Aorta (tissue), 5 donors: ENCODE results near the gene DYNC1I1. TPM values are rescaled to one million over a fixed set of nuclear protein-coding genes. Genes with fewer than 3 reads are reported as not detected.

ENCODE experiments used
- ATAC-seq: fragments of 200-7000 bp; cut with Tn5 transposase; one replicate; pipeline ENCODE4 v1.9.1; 2022; ENCODE audit warnings: moderate library complexity; ENCODE audit not compliant: low FRiP score
- DNase-seq, 2 donors: peaks; one replicate each; pipeline ENCODE4 v3.0.0-alpha.2; 2020
- H3K27ac ChIP-seq, 2 donors: one replicate each; pipeline ENCODE4 v1.5.1; 2013; ENCODE audit warnings: low read length in 2 of 2, mild to moderate bottlenecking in 2 of 2, moderate library complexity in 2 of 2, control low read depth in 1 of 2, inconsistent platforms in 1 of 2, low read depth in 1 of 2
- H3K27me3 ChIP-seq, 2 donors: one replicate each; pipeline ENCODE4 v1.6.1; 2013; ENCODE audit warnings: control low read depth in 1 of 2, low read length in 1 of 2, mild to moderate bottlenecking in 1 of 2, moderate library complexity in 1 of 2; ENCODE audit not compliant: insufficient read depth in 2 of 2, control insufficient read depth in 1 of 2
- H3K36me3 ChIP-seq, 2 donors: one replicate each; pipeline ENCODE4 v1.6.1; 2013; ENCODE audit warnings: control low read depth in 1 of 2, low read length in 1 of 2, mild to moderate bottlenecking in 1 of 2; ENCODE audit not compliant: insufficient read depth in 2 of 2, control insufficient read depth in 1 of 2
- H3K4me1 ChIP-seq, 2 donors: one replicate each; pipeline ENCODE4 v1.6.1; 2013; ENCODE audit warnings: low read length in 2 of 2, control low read depth in 1 of 2, mild to moderate bottlenecking in 1 of 2, moderate library complexity in 1 of 2; ENCODE audit not compliant: insufficient read depth in 2 of 2, control insufficient read depth in 1 of 2
- H3K4me3 ChIP-seq, 2 donors: one replicate each; pipeline ENCODE4 v1.5.1; 2013; ENCODE audit warnings: low read length in 2 of 2, control low read depth in 1 of 2, mild to moderate bottlenecking in 1 of 2
- H3K9me3 ChIP-seq: one replicate; pipeline ENCODE4 v1.6.1; 2013; ENCODE audit warnings: mild to moderate bottlenecking, low read length; ENCODE audit not compliant: control insufficient read depth
- WGBS, 2 donors: extraction: QIAGEN DNeasy Blood & Tissue Kit; methylation state at CpG; one replicate each; pipeline ENCODE4 v1.1.7; 2013; 5-methylcytosine and 5-hydroxymethylcytosine counted together
- intact Hi-C, 2 donors: fragments of 100-400 bp; cut with DNase I; formaldehyde crosslinking; loops; one replicate each; pipeline versions ENCODE4 v1.14.2 to v1.15.0; 2022
- polyA plus RNA-seq, 2 donors: library from polyadenylated mRNA; stranded (reverse); fragments of 200-250 nt; gene quantifications; one replicate each; pipeline ENCODE4 v1.2.3, GENCODE V29; 2013
- total RNA-seq, 2 donors: library from RNA; stranded (reverse); fragmentation: NEBNext Ultra II Directional; extraction: Animal tissue kit (Norgen Biotek cat#: 25700); gene quantifications; one replicate each; pipeline ENCODE4 v1.2.1, GENCODE V29; 2021
- donor health status: healthy with polysubstance abuse.
- donor health status: Bipolar disorder and iron deficiency.
- donor health status: DM: no; HTN: no; CAD: no.
- donor health status: DM: no; HTN: no; CAD: no.
- donor health status: DM: yes; HTN: yes; CAD: no.

Gene DYNC1I1
- total and polyA plus RNA-seq, 4 donors = 7.4 to 13.3 (median 11.3) TPM

DNA sequence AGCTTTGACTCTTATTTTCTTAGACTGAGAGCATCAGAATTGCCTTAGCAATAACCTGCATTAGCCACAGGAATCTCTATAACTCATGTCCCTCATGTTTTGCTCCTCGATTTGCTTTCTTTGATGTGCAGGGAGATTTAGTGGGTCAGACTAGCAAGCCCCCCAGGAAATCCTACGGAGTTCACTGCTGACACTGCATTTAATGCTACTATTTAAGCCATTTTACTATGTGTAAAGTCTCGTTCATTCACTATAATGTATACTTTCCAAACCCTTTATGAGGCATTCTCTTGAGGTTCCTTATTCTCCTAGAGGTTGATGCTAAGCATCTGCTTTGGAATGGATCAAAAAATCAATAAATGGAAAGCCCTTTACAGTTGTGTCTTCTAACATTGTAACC is 28.4 kb downstream of the DYNC1I1 start:
- intact Hi-C loops = no loop called here
- Histone ChIP-seq H3K27me3 (no peaks in the 10 kb centered on the region), H3K4me3 (no peak overlapping the region), H3K27ac (no peak overlapping the region), H3K4me1 (peaks cover 3 to 6% of the 10 kb centered on the region in 2 donors), H3K9me3 (no peaks in the 10 kb centered on the region), H3K36me3 (no peaks in the 10 kb centered on the region)
- WGBS, 2 donors = 42 to 53% methylated on average over 3 of the region's 3 CpGs
- no peak for ATAC-seq
- DNase-seq = no peak

DNA sequence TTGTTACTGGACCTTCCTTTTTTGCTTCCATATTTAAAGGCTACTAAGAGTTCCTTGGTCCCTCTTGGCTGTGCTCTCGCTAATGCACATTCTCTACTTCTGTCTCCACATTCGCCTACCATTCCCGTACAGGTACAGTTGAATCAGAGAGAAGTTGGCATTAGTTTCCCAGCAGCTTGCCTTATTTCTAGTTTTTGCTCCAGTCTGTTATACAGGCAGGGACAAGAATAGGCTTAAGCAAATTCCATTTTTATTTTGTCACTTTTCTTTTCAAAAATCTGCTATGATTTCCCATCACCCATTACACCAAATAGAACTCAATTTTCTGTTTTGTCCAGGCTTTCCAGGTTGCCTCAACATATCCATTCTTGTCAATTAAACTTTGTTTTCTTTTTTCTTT is 29.9 kb downstream of the DYNC1I1 start:
- WGBS, 2 donors = 85% methylated on average over 3 of the region's 3 CpGs
- DNase-seq = no peak
- Histone ChIP-seq H3K36me3 (no peaks in the 10 kb centered on the region), H3K27me3 (no peaks in the 10 kb centered on the region), H3K4me1 (peaks cover 3 to 6% of the 10 kb centered on the region in 2 donors), H3K4me3 (no peak overlapping the region), H3K27ac (no peak overlapping the region), H3K9me3 (no peaks in the 10 kb centered on the region)
- intact Hi-C loops = no loop called here
- no peak for ATAC-seq

DNA sequence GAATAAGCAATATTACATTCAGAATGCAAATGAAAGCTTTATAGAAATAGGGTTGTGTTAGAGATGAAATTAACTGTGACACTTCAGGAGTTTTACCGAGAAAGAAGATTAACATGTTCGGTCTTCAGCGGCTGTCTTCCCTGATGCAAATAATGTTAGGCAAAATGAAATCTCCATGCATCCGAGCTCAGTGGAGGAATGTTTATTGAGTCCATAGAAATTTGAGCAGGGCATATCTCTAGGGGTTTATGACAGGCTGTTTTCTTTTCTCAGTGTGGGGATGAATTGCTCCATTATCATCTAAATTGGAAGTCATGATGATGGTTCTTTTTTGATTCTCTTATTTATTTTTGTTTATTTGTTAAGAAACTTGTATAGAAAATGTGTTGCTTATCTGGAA is 31.7 kb downstream of the DYNC1I1 start:
- DNase-seq (no peak), ATAC-seq (no peak)
- H3K9me3 ChIP-seq = no peaks in the 10 kb centered on the region
- no peak overlapping the region for H3K27ac ChIP-seq
- 39 to 58% methylated on average over 4 of the region's 4 CpGs for WGBS, 2 donors
- H3K4me3 ChIP-seq = no peak overlapping the region
- no peaks in the 10 kb centered on the region for H3K27me3 ChIP-seq
- intact Hi-C loops = no loop called here
- no peaks in the 10 kb centered on the region for H3K36me3 ChIP-seq
- H3K4me1 ChIP-seq = peaks cover 3% of the 10 kb centered on the region in 2 donors

DNA sequence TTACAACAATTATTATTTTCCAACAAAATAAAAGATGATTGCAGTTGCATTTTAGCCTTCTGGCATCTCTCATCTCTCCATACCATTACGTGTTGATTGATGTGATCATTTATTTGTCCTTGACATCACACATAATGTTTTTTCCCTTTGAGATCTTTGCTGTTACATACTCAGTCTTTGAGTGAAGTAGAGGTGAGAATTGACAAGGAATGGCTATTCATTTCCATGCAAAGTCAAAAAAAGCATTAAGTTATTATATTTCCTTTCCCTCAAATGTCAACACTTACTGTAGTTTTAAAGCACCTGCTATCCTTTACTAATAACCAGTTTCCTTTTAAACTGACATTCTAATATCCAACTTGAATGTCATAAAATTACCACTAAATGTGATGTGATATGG is 33.6 kb downstream of the DYNC1I1 start:
- no peak for DNase-seq
- no peak overlapping the region for H3K27ac ChIP-seq
- ATAC-seq = no peak
- no peak overlapping the region for H3K4me3 ChIP-seq
- 85 to 89% methylated on average over 1 of the region's 1 CpG for WGBS, 2 donors
- peaks cover 2 to 6% of the 10 kb centered on the region in 2 donors for H3K4me1 ChIP-seq
- H3K36me3 ChIP-seq = no peaks in the 10 kb centered on the region
- intact Hi-C loops = no loop called here
- H3K9me3 ChIP-seq = no peaks in the 10 kb centered on the region
- no peaks in the 10 kb centered on the region for H3K27me3 ChIP-seq

DNA sequence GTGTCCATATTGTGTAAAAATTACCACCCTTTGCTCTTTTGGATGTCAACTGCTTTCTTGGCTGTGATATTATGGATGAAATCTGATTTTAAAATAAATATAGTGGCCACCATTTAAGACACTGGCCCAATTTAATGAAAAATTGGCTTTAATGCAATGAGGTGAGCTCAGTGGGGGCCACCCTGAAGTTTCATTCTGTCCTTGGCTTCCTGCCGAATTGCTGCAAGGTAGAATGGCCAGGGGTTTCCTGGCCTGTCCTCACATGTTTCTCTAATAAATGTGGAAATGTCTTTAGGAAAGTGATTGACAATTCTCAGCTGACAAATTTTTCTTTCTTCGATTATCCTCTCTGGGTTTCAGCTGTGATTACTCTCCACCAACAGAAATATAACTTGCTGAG is 36.0 kb downstream of the DYNC1I1 start:
- intact Hi-C loops = no loop called here
- Histone ChIP-seq H3K27ac (no peak overlapping the region), H3K36me3 (no peaks in the 10 kb centered on the region), H3K4me1 (peaks cover 0 to 2% of the 10 kb centered on the region in 2 donors), H3K9me3 (no peaks in the 10 kb centered on the region), H3K27me3 (no peaks in the 10 kb centered on the region), H3K4me3 (no peak overlapping the region)
- DNase-seq (no peak), ATAC-seq (no peak)
- WGBS, 2 donors = 71 to 73% methylated on average over 2 of the region's 2 CpGs

DNA sequence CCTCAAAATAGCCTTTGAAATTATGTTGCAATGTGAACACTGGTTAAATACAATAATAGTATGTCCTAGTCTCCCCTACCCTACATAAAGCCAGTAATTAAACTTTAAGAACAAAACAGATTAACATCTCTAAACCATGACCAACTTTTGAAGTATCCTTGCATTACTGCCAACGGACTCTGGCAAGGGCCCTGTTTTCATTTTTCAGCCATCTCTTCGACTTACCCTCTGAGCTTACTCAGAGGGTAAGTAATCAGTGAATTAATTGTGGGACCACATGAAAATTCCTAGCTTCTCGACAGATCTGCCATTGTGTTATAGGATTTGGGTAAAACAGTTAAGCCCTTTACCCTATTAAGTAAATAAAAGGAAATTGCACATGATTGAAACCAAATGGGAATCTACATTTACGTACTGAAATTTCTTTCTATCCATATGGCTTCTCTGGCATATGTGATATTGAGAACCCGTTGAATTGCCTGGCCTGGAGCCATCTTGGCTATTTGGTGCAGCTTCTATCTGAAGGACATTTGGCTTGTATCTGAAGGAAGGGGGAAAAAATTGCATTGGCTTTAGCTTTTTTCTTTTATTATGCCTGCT is 39.6 kb downstream of the DYNC1I1 start:
- intact Hi-C loops = no loop called here
- ATAC-seq (no peak), DNase-seq (no peak)
- Histone ChIP-seq H3K27me3 (no peaks in the 10 kb centered on the region), H3K36me3 (no peaks in the 10 kb centered on the region), H3K27ac (no peak overlapping the region), H3K4me1 (peaks cover 0 to 2% of the 10 kb centered on the region in 2 donors), H3K9me3 (no peaks in the 10 kb centered on the region), H3K4me3 (no peak overlapping the region)
- WGBS, 2 donors = 60 to 66% methylated on average over 5 of the region's 5 CpGs

DNA sequence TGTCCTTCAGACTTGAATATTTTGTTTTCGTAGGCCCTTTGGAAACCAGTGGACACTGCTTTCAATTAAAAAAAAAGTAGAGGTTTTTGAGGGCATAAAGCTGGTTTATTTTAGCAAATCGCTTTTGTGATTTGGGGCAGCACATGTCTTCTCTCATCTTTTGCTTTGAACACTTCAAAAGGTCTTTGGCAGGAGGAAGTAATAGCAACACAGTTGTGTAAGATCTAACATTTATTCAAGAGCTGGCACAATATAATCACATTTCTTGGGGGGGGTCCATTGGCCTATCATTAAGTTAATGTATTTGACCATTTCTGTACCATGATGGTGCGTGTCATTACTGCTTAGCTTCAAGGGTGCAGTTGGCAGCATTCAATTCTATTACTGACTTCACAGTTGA is 42.4 kb downstream of the DYNC1I1 start:
- no peaks in the 10 kb centered on the region for H3K4me1 ChIP-seq
- H3K36me3 ChIP-seq = no peaks in the 10 kb centered on the region
- ATAC-seq (no peak), DNase-seq (no peak)
- no peak overlapping the region for H3K27ac ChIP-seq
- no peaks in the 10 kb centered on the region for H3K27me3 ChIP-seq
- H3K9me3 ChIP-seq = no peaks in the 10 kb centered on the region
- 91 to 92% methylated on average over 3 of the region's 3 CpGs for WGBS, 2 donors
- no peak overlapping the region for H3K4me3 ChIP-seq
- intact Hi-C loops = no loop called here

DNA sequence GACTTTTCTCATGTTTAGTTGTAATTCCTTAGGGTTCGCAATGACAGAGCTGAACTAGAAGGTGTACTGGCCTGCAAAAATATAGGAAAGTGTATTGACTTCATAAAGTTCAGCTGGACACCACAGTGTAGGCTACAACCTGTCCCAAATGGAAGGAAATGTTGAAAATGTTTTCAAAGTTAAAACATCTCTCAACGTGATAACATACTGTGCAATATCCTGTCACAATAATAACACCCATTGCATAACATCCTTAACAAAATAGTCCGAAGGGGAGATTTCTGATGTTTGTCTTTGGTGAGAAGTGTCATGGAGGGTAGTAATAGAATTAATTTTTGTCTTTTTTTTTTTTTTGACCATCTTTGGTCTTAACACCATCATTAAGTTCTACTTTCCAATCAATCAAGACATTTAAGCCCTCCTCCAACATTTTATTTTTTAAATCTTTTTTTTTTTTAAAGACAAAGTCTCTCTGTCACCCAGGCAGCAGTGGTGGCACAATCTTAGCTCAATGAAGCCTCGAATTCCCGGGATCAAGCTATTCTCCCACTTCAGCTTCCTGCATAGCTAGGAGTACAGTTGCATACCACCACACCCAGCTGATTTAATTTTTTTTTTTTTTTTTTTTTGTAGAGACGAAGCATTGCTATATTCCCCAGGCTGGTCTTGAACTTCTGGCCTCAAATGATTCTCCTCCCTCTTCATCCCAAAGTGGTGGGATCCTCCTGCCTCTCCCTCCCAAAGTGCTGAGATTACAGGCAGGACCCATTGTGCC is 45.7 kb downstream of the DYNC1I1 start:
- 81% methylated on average over 6 of the region's 6 CpGs for WGBS, 2 donors
- intact Hi-C loops = no loop called here
- no peaks in the 10 kb centered on the region for H3K4me1 ChIP-seq
- no peaks in the 10 kb centered on the region for H3K36me3 ChIP-seq
- no peaks in the 10 kb centered on the region for H3K27me3 ChIP-seq
- DNase-seq (no peak), ATAC-seq (no peak)
- H3K9me3 ChIP-seq = no peaks in the 10 kb centered on the region
- H3K27ac ChIP-seq = no peak overlapping the region
- no peak overlapping the region for H3K4me3 ChIP-seq

DNA sequence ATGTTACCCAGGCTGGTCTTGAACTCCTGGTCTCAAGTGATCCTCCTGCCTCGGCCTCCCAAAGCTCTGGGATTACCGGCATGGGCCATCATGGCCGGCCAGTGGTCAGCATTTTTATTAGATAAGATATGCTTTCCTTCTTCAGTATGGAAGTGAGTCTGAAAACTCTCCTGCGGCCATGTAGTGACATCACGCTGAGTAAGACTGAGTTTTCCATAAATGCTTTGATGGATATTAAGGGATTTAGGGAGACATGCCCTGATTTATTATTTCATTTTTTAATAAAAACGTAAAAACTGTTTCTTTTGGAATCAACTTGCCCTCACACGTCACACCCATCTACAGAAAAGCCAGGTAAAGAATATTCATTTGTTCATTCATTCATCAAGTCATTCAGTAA is 48.4 kb downstream of the DYNC1I1 start:
- Histone ChIP-seq H3K4me1 (no peaks in the 10 kb centered on the region), H3K36me3 (peaks cover 0 to 2% of the 10 kb centered on the region in 2 donors), H3K27me3 (no peaks in the 10 kb centered on the region), H3K4me3 (no peak overlapping the region), H3K27ac (no peak overlapping the region), H3K9me3 (no peaks in the 10 kb centered on the region)
- ATAC-seq = no peak
- intact Hi-C loops = no loop called here
- 76 to 83% methylated on average over 7 of the region's 7 CpGs for WGBS, 2 donors
- DNase-seq = no peak
